Osteocyte (in vitro differentiated cells): ENCODE data around the gene SFR1. TPM values are rescaled to one million over a fixed set of nuclear protein-coding genes. Genes with fewer than 3 reads are reported as not detected.
A peak's percentile ranks its signal among the peaks of the same experiment; 100 is the strongest.

Source experiments
- DNase-seq: peaks from one replicate; pipeline ENCODE4 v3.0.0; 2021; ENCODE audit warnings: mixed read lengths; ENCODE audit not compliant: unreplicated experiment; ENCODE audit errors: extremely low spot score
- H3K27ac Mint-ChIP-seq: one replicate; pipeline ENCODE4 v1.8.0; 2021; ENCODE audit warnings: mild to moderate bottlenecking, mixed read lengths; ENCODE audit not compliant: unreplicated experiment
- H3K27me3 Mint-ChIP-seq: one replicate; pipeline ENCODE4 v1.8.0; 2021; ENCODE audit warnings: mixed read lengths; ENCODE audit not compliant: unreplicated experiment
- H3K36me3 Mint-ChIP-seq: one replicate; pipeline ENCODE4 v1.8.0; 2021; ENCODE audit warnings: mixed read lengths; ENCODE audit not compliant: unreplicated experiment
- H3K4me1 Mint-ChIP-seq: one replicate; pipeline ENCODE4 v1.8.0; 2021; ENCODE audit warnings: mixed read lengths; ENCODE audit not compliant: unreplicated experiment
- H3K4me3 Mint-ChIP-seq: one replicate; pipeline ENCODE4 v1.8.0; 2021; ENCODE audit warnings: mild to moderate bottlenecking, moderate library complexity, mixed read lengths; ENCODE audit not compliant: unreplicated experiment
- H3K9me3 Mint-ChIP-seq: one replicate; pipeline ENCODE4 v1.8.0; 2021; ENCODE audit warnings: mixed read lengths; ENCODE audit not compliant: unreplicated experiment
- CTCF ChIP-seq: fragments of 200-600 bp; sonication (generic); IDR thresholded peaks from 2 replicates; pipeline ENCODE4 v1.5.0; 2021; ENCODE audit warnings: antibody characterized with exemption, mild to moderate bottlenecking, moderate library complexity
- total RNA-seq: library from RNA; stranded (reverse); gene quantifications from 2 replicates; pipeline ENCODE4 v1.2.1, GENCODE V29; 2021

SFR1 gene
- total RNA-seq, 1 donor from 2014 or later: 7.0 TPM

GRCh38 chr10:104139221-104139620, 17.2 kb downstream of the SFR1 start:
- H3K27ac Mint-ChIP-seq: no peak overlapping the region
- H3K4me3 Mint-ChIP-seq: no peak overlapping the region
- H3K36me3 Mint-ChIP-seq: no peaks in the 10 kb centered on the region
- no peak for DNase-seq
- TF ChIP-seq CTCF: peak; percentile 45
- no peaks in the 10 kb centered on the region for H3K9me3 Mint-ChIP-seq
- H3K27me3 Mint-ChIP-seq: peaks cover 51% of the 10 kb centered on the region
- no peaks in the 10 kb centered on the region for H3K4me1 Mint-ChIP-seq

- no peaks in the 10 kb centered on the region for H3K9me3 Mint-ChIP-seq
- DNase-seq: no peak
- no peaks in the 10 kb centered on the region for H3K36me3 Mint-ChIP-seq
- TF ChIP-seq CTCF: no peak
- no peaks in the 10 kb centered on the region for H3K4me1 Mint-ChIP-seq
- no peak overlapping the region for H3K4me3 Mint-ChIP-seq
- H3K27ac Mint-ChIP-seq: no peak overlapping the region
- peaks cover 66% of the 10 kb centered on the region for H3K27me3 Mint-ChIP-seq
Measured at GRCh38 chr10:104142081-104142480, 20.1 kb downstream of the SFR1 start.

DNA sequence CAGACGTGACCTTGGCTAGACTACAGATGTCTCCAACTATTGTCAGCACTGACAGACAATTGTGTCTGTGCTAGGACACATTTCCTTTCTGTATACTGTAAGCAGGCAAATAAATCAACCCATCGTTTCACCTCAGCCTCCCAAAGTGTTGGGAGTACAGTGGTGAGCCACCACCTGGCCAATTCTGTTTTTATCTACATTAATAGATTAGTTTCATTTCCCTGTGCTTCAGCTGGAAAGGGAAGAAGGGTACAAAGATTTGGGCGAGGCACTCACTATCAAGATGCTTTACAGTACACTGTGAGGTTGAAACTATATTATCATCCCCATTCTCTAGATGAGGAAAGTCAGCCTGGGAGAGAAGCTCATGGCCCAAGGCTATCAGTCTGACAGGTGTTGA, 21.9 kb downstream of the SFR1 start:
- no peak for DNase-seq
- no peak for TF ChIP-seq CTCF
- H3K27me3 Mint-ChIP-seq: peaks cover 68% of the 10 kb centered on the region
- H3K4me3 Mint-ChIP-seq: no peak overlapping the region
- no peaks in the 10 kb centered on the region for H3K9me3 Mint-ChIP-seq
- no peak overlapping the region for H3K27ac Mint-ChIP-seq
- H3K4me1 Mint-ChIP-seq: no peaks in the 10 kb centered on the region
- no peaks in the 10 kb centered on the region for H3K36me3 Mint-ChIP-seq

DNA sequence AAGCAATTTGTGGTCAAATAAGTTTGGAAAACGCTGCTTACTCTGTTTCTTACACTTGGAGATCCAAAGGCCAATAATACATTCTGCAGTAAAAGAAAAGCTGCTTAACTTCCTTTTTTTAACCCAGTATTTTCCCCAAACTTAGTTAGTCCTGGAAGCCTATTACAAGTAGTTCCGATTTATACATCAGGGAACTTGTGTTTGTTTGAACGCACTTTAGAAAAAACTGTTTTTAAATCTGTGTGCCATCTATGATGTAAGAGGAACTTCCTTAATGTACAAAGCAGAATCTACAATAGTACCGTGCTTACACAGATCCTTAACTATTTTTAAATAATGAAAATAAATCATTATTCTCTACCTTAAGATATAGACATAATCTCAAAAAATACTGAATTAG, 23.0 kb downstream of the SFR1 start:
- no peaks in the 10 kb centered on the region for H3K9me3 Mint-ChIP-seq
- H3K36me3 Mint-ChIP-seq: no peaks in the 10 kb centered on the region
- H3K4me3 Mint-ChIP-seq: no peak overlapping the region
- H3K27me3 Mint-ChIP-seq: peaks cover 67% of the 10 kb centered on the region
- no peaks in the 10 kb centered on the region for H3K4me1 Mint-ChIP-seq
- H3K27ac Mint-ChIP-seq: no peak overlapping the region
- TF ChIP-seq CTCF: no peak
- DNase-seq: no peak

DNA sequence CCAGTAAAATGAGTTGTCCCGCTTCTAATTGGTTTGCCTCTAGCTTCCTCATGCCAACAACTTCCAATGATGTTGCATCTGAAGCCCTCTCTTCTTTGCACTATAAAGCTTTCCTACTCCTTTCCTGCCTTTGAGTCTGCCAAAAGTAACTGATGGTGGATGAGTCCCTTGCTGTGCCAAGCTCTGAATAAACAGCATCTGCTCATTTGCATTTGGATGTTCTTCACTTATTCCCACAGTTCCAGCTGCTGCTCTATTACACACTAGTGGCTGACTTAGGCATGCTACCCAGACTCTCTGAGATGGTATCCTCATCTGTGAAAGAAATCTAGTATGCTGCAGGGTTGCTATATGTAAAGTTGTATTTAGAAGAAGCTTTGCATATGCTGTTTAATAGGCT, 24.9 kb downstream of the SFR1 start:
- Mint-ChIP-seq H3K9me3 (peaks cover 10% of the 10 kb centered on the region), H3K36me3 (no peaks in the 10 kb centered on the region), H3K4me1 (no peaks in the 10 kb centered on the region), H3K27ac (no peak overlapping the region), H3K27me3 (peaks cover 57% of the 10 kb centered on the region), H3K4me3 (no peak overlapping the region)
- TF ChIP-seq CTCF: no peak
- no peak for DNase-seq
